ENCODE results near the gene RFX2. TPM values are rescaled to one million over a fixed set of nuclear protein-coding genes. Genes with fewer than 3 reads are reported as not detected.
A peak's percentile ranks its signal among the peaks of the same experiment; 100 is the strongest.

The RFX2 gene
- polyA plus RNA-seq, 2 of the 4 experiments (the other 2 are of a cell fraction): 3.7 to 3.9 TPM

DNA sequence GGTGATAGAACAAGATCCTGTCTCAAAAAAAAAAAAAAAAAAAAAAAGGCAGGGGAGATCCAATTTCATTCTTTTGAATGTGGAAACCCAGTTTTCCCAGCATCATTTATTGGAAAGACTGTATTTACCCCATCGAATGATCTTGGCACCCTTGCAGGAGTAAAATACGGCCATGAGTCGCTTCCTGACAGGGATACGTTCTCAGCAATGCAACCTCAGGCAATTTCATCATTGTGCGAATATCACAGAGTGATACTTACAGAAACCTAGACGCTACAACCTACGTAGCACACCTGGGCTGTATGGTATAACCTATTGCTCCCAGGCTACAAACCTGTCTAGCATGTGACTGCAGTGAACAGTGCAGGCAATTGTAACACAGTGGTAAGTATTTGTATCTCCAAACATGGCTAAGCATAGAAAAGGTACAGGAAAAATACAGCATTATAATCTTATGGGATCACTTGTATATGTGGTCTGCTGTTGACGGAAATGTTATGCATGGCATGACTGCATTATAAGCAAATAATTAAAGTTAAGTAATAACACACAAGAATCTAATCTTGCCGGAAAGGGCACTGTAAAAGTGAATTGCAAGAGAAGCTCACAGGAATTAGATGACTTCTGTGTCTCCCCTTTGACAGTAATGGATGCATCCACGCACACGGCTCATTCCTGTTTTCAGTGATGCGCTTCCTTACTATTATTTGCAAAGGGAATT lies 24.1 kb downstream of the RFX2 start:
- no peak for FAIRE-seq

DNA sequence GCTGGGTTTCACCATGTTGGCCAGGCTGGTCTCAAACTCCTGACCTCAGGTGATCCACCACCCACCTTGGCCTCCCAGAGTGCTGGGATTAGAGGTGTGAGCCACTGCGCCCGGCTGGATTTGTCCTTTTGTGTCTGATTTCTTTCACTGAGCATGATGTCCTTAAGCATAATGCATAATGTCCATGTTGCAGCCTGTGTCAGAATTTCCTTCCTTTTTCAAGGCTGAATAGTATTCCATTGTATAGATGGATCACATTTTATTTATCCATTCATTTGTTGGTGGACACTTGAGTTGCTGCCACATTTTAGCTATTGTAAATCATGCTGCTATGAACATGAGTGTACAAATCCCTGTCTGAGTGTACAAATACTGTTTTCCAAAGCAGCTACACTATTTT lies 25.5 kb downstream of the RFX2 start:
- H3K4me3 ChIP-seq: no peak overlapping the region
- ATAC-seq (no peak), FAIRE-seq (no peak), DNase-seq (ENCODE audit: low read depth in 1 of 2, low spot score in 1 of 2) (no peak)
- ChIA-PET CTCF (no interaction called here), POLR2A (no interaction called here)
- WGBS (ENCODE audit: missing lambda C conversion rate): 91% methylated on average over 2 of the region's 2 CpGs
- H3K4me1 ChIP-seq: peaks cover 25% of the 10 kb centered on the region
- H3K4me2 ChIP-seq: no peak overlapping the region
- H3K27ac ChIP-seq: no peak overlapping the region
- H3K9me3 ChIP-seq: no peaks in the 10 kb centered on the region
- TF ChIP-seq FOSB (CRISPR knock-in tag; IDR thresholded peaks at IDR 0.05) (no peak), MAFK (IDR thresholded peaks at IDR 0.05; ENCODE audit: partially characterized antibody) (no peak), EHF (CRISPR knock-in tag; IDR thresholded peaks at IDR 0.05) (no peak), JUN (IDR thresholded peaks at IDR 0.05) (no peak), RAD21 (conservative IDR thresholded peaks at IDR 0.05 in 1 of 2, IDR thresholded peaks at IDR 0.05 in 1 of 2) (no peak), NPAS2 (CRISPR knock-in tag; IDR thresholded peaks at IDR 0.05; ENCODE audit: borderline replicate concordance) (no peak), CHD2 (IDR thresholded peaks at IDR 0.05; ENCODE audit: low read length, partially characterized antibody) (no peak), PHF8 (IDR thresholded peaks at IDR 0.05; ENCODE audit: borderline replicate concordance, low read depth) (no peak), RARB (CRISPR knock-in tag; IDR thresholded peaks at IDR 0.05) (no peak), RCOR1 (IDR thresholded peaks at IDR 0.05; ENCODE audit: low read depth, low read length) (no peak), NFE2L2 (conservative IDR thresholded peaks at IDR 0.05; ENCODE audit: low read length) (no peak), KDM5A (IDR thresholded peaks at IDR 0.05) (no peak), HDAC2 (IDR thresholded peaks at IDR 0.05) (no peak)
- TF ChIP-seq, protein P1, sequence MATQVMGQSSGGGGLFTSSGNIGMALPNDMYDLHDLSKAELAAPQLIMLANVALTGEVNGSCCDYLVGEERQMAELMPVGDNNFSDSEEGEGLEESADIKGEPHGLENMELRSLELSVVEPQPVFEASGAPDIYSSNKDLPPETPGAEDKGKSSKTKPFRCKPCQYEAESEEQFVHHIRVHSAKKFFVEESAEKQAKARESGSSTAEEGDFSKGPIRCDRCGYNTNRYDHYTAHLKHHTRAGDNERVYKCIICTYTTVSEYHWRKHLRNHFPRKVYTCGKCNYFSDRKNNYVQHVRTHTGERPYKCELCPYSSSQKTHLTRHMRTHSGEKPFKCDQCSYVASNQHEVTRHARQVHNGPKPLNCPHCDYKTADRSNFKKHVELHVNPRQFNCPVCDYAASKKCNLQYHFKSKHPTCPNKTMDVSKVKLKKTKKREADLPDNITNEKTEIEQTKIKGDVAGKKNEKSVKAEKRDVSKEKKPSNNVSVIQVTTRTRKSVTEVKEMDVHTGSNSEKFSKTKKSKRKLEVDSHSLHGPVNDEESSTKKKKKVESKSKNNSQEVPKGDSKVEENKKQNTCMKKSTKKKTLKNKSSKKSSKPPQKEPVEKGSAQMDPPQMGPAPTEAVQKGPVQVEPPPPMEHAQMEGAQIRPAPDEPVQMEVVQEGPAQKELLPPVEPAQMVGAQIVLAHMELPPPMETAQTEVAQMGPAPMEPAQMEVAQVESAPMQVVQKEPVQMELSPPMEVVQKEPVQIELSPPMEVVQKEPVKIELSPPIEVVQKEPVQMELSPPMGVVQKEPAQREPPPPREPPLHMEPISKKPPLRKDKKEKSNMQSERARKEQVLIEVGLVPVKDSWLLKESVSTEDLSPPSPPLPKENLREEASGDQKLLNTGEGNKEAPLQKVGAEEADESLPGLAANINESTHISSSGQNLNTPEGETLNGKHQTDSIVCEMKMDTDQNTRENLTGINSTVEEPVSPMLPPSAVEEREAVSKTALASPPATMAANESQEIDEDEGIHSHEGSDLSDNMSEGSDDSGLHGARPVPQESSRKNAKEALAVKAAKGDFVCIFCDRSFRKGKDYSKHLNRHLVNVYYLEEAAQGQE (IDR thresholded peaks at IDR 0.05): no peak
- TF ChIP-seq, protein P2, sequence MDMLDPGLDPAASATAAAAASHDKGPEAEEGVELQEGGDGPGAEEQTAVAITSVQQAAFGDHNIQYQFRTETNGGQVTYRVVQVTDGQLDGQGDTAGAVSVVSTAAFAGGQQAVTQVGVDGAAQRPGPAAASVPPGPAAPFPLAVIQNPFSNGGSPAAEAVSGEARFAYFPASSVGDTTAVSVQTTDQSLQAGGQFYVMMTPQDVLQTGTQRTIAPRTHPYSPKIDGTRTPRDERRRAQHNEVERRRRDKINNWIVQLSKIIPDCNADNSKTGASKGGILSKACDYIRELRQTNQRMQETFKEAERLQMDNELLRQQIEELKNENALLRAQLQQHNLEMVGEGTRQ (IDR thresholded peaks at IDR 0.05): no peak

More for the DNA sequence above, 24.1 kb downstream of the RFX2 start:
- POLR2A ChIA-PET: no interaction called here
- TF ChIP-seq FOSL2 (IDR thresholded peaks at IDR 0.05) (no peak), FOSL2 (CRISPR knock-in tag; IDR thresholded peaks at IDR 0.05) (no peak), PHF8 (IDR thresholded peaks at IDR 0.05; ENCODE audit: borderline replicate concordance, low read depth) (no peak), SMC3 (IDR thresholded peaks at IDR 0.05) (no peak)
- peak overlapping the region; percentile 86; the same call in 2 of the 3 replicates for H3K4me2 ChIP-seq
- 85% methylated on average over 12 of the region's 12 CpGs for WGBS (ENCODE audit: missing lambda C conversion rate)
- H3K4me3 ChIP-seq: no peak overlapping the region
- H3K9me3 ChIP-seq: no peaks in the 10 kb centered on the region
- no peak for DNase-seq (ENCODE audit: low read depth in 1 of 2, low spot score in 1 of 2)
- peak overlapping the region in 1 of 2 experiments; percentile 85; a peak in 2 of 6 replicates for H3K27ac ChIP-seq
- peaks cover 27% of the 10 kb centered on the region for H3K4me1 ChIP-seq
- no peak for ATAC-seq
- CTCF ChIA-PET: interaction anchor here (1.3 kb wide), 1 partner anchor 39 kb away, joined by 4 read pairs; no protein-coding TSS in a partner anchor

GRCh38 chr19:6079107-6079506 lies 31.2 kb downstream of the RFX2 start:
- no peak overlapping the region for H3K4me3 ChIP-seq
- no peak for TF ChIP-seq POLR2A (IDR thresholded peaks at IDR 0.05; ENCODE audit: low read length)
- no peak for TF ChIP-seq CEBPB (IDR thresholded peaks at IDR 0.05)
- TF ChIP-seq RARB (CRISPR knock-in tag; IDR thresholded peaks at IDR 0.05): no peak
- no peak for TF ChIP-seq CHD2 (IDR thresholded peaks at IDR 0.05; ENCODE audit: low read length, partially characterized antibody)
- POLR2A ChIA-PET: interaction anchor here (0.7 kb wide), 1 partner anchor 96 kb away, joined by 7 read pairs; no protein-coding TSS in a partner anchor
- CTCF ChIA-PET: no interaction called here
- 82% methylated on average over 5 of the region's 5 CpGs for WGBS (ENCODE audit: missing lambda C conversion rate)
- no peak overlapping the region for H3K27ac ChIP-seq
- DNase-seq (ENCODE audit: low read depth in 1 of 2, low spot score in 1 of 2): no peak
- no peak overlapping the region for H3K4me2 ChIP-seq
- no peak for FAIRE-seq
- ATAC-seq: no peak
- H3K9me3 ChIP-seq: no peaks in the 10 kb centered on the region
- peaks cover 13% of the 10 kb centered on the region; the same call in 2 of the 3 replicates for H3K4me1 ChIP-seq
